ENCODE results near the gene TBKBP1.

DNA sequence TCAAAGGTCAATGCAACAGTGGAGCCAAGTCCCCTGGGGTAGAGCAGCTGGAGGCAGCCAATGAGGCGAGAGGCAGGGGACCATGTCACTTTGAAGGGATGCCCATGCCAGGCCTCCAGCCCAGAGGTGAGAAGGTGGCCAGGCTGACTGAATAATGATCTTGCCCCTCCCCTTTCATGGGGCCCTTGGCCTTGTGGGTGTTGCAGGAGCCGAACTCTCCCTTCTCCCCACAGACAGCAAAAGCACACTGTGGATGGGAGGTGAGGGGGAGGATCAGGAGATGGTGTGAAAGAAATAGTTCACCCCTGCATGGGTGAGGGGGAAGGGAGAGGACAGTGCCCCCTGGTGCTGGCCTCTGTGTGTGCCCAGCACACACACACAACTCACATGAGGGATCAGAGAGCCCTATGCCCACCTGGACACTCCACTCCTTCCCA is 23.3 kb downstream of the TBKBP1 start:
- TF ChIP-seq POLR2AphosphoS5 (IDR thresholded peaks at IDR 0.05; ENCODE audit: low read depth) (no peak), SPI1 (IDR thresholded peaks at IDR 0.05; ENCODE audit: borderline replicate concordance, low read depth) (no peak), GABPA (IDR thresholded peaks at IDR 0.05; ENCODE audit: low read depth) (no peak)
- TF ChIP-seq, protein P1, sequence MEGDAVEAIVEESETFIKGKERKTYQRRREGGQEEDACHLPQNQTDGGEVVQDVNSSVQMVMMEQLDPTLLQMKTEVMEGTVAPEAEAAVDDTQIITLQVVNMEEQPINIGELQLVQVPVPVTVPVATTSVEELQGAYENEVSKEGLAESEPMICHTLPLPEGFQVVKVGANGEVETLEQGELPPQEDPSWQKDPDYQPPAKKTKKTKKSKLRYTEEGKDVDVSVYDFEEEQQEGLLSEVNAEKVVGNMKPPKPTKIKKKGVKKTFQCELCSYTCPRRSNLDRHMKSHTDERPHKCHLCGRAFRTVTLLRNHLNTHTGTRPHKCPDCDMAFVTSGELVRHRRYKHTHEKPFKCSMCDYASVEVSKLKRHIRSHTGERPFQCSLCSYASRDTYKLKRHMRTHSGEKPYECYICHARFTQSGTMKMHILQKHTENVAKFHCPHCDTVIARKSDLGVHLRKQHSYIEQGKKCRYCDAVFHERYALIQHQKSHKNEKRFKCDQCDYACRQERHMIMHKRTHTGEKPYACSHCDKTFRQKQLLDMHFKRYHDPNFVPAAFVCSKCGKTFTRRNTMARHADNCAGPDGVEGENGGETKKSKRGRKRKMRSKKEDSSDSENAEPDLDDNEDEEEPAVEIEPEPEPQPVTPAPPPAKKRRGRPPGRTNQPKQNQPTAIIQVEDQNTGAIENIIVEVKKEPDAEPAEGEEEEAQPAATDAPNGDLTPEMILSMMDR (IDR thresholded peaks at IDR 0.05; ENCODE audit: insufficient read depth, low read length), result no peak
- TF ChIP-seq, protein P2, sequence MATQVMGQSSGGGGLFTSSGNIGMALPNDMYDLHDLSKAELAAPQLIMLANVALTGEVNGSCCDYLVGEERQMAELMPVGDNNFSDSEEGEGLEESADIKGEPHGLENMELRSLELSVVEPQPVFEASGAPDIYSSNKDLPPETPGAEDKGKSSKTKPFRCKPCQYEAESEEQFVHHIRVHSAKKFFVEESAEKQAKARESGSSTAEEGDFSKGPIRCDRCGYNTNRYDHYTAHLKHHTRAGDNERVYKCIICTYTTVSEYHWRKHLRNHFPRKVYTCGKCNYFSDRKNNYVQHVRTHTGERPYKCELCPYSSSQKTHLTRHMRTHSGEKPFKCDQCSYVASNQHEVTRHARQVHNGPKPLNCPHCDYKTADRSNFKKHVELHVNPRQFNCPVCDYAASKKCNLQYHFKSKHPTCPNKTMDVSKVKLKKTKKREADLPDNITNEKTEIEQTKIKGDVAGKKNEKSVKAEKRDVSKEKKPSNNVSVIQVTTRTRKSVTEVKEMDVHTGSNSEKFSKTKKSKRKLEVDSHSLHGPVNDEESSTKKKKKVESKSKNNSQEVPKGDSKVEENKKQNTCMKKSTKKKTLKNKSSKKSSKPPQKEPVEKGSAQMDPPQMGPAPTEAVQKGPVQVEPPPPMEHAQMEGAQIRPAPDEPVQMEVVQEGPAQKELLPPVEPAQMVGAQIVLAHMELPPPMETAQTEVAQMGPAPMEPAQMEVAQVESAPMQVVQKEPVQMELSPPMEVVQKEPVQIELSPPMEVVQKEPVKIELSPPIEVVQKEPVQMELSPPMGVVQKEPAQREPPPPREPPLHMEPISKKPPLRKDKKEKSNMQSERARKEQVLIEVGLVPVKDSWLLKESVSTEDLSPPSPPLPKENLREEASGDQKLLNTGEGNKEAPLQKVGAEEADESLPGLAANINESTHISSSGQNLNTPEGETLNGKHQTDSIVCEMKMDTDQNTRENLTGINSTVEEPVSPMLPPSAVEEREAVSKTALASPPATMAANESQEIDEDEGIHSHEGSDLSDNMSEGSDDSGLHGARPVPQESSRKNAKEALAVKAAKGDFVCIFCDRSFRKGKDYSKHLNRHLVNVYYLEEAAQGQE (IDR thresholded peaks at IDR 0.05; ENCODE audit: insufficient replicate concordance, low read depth), result no peak

Measured in HL-60 (cell line).